GM12892 (cell line): ENCODE measurements around the gene ISL2.

Source experiments
- POLR2A ChIP-seq: IDR thresholded peaks from 2 replicates; pipeline ENCODE4 v1.6.1; 2011; ENCODE audit warnings: low read depth, low read length, control low read depth
- TAF1 ChIP-seq: IDR thresholded peaks from 2 replicates; pipeline ENCODE4 v1.6.1; 2011; ENCODE audit warnings: low read depth, mild to moderate bottlenecking, control low read depth, low read length, borderline replicate concordance

DNA sequence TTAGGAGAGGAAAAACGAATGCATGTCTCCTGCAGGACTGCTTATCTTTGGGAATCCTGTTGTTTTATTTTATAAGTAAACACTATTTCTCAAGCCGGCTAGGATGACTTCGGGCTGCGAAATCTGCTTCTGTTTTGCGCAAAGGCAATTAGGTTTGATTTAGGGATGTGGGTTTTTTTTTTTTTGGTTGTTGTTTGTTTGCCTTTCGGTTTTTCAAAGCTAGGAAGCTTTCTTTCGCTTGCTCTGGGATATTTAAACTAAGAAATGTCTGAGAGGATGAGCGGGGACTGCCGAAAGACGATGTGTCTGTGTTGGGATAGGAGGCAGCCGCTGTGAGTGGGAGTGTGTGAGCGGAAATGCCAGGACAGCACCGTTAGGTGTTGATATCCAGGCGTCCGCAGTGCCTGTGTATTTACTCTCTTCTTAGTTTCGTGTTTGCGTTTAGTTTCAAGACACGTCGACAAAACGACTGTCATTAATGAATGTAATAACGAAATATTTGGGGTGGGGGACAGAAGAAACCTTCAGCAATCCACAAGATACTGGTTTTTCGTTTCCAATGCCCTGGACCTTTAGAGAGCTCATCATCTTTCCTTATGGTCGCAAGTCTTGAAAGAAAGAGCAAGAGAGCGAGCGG is 604 bp downstream of the ISL2 start:
- no peak for TF ChIP-seq POLR2A
- no peak for TF ChIP-seq TAF1
